HG02973 (cell line): Measurements from ENCODE around the gene JCAD.
"Not testable (repeated sequence)": the region's sequence is repeated elsewhere in the genome, so short reads cannot be mapped to it uniquely, and the experiment has no call there.

Experiments used
- ATAC-seq: cut with Tn5 transposase; IDR thresholded peaks from one replicate; pipeline ENCODE4 v1.9.1; 2021; ENCODE audit warnings: moderate library complexity; ENCODE audit not compliant: unreplicated experiment

Gene JCAD

GRCh38 chr10:30059209-30060107 lies at the start of gene JCAD:
TSS of gene JCAD (minus strand) at chr10:30059586. CDS start at chr10:30047812, 11,774 bp downstream.
- ATAC-seq, result no peak

GRCh38 chr10:30106987-30107386 lies 47.6 kb upstream of the JCAD start:
- ATAC-seq, result no peak

GRCh38 chr10:30103595-30104320 lies 44.4 kb upstream of the JCAD start:
- ATAC-seq, result no peak

GRCh38 chr10:30099706-30100105 lies 40.3 kb upstream of the JCAD start:
- ATAC-seq, result not testable (repeated sequence)

- no peak for ATAC-seq
Observed at GRCh38 chr10:30099101-30099500, 39.7 kb upstream of the JCAD start.

GRCh38 chr10:30098629-30099028 lies 39.2 kb upstream of the JCAD start:
- no peak for ATAC-seq

GRCh38 chr10:30096564-30096963 lies 37.2 kb upstream of the JCAD start:
- ATAC-seq, result no peak

GRCh38 chr10:30095631-30096422 lies 36.4 kb upstream of the JCAD start:
- ATAC-seq, result no peak

GRCh38 chr10:30094601-30095000 lies 35.2 kb upstream of the JCAD start:
- ATAC-seq, result no peak

GRCh38 chr10:30093303-30093950 lies 34.0 kb upstream of the JCAD start:
- no peak for ATAC-seq

GRCh38 chr10:30092151-30092790 lies 32.9 kb upstream of the JCAD start:
- ATAC-seq, result no peak

- ATAC-seq, result no peak
Observed at GRCh38 chr10:30091136-30091535, 31.8 kb upstream of the JCAD start.

GRCh38 chr10:30088178-30088577 lies 28.8 kb upstream of the JCAD start:
- no peak for ATAC-seq

- no peak for ATAC-seq
Observed at GRCh38 chr10:30083934-30084333, 24.5 kb upstream of the JCAD start.

GRCh38 chr10:30081182-30081581 lies 21.8 kb upstream of the JCAD start:
- no peak for ATAC-seq

- ATAC-seq, result no peak
Observed at GRCh38 chr10:30080161-30080560, 20.8 kb upstream of the JCAD start.

GRCh38 chr10:30079408-30079807 lies 20.0 kb upstream of the JCAD start:
- ATAC-seq, result no peak

GRCh38 chr10:30075481-30075880 lies 16.1 kb upstream of the JCAD start:
- no peak for ATAC-seq

GRCh38 chr10:30074933-30075332 lies 15.5 kb upstream of the JCAD start:
- no peak for ATAC-seq

- no peak for ATAC-seq
Observed at GRCh38 chr10:30074090-30074489, 14.7 kb upstream of the JCAD start.

GRCh38 chr10:30073767-30074060 lies 14.3 kb upstream of the JCAD start:
- ATAC-seq, result no peak
